Aortic smooth muscle cell (primary cell): ENCODE results near the gene PRPH. TPM values are rescaled to one million over a fixed set of nuclear protein-coding genes. Genes with fewer than 3 reads are reported as not detected.

ENCODE experiments used
- total RNA-seq: library from RNA; depleted of rRNA; stranded (reverse); fragments of >200 nt; gene quantifications from 2 replicates; pipeline ENCODE4 v1.2.3, GENCODE V29; 2014

The PRPH gene
- total RNA-seq: 0.92 and 1.4 TPM in 2 replicates

GRCh38 chr12:49295082-49295936, at the start of gene PRPH:
Gene PRPH (plus strand): TSS chr12:49295147. CDS start chr12:49295201, 54 bp downstream.

GRCh38 chr12:49264873-49265792, 29.8 kb upstream of the PRPH start, which contains the start of gene TUBA1C:
Gene TUBA1C (plus strand): TSS chr12:49265082. CDS start chr12:49265182, 100 bp downstream.

GRCh38 chr12:49322708-49323523, 28.0 kb downstream of the PRPH start, which contains the start of gene TROAP:
Gene TROAP (plus strand): TSS chr12:49323255. CDS start chr12:49323609, 354 bp downstream.

GRCh38 chr12:49336645-49337584, 42.0 kb downstream of the PRPH start, which contains the start of gene C1QL4:
Gene C1QL4 (minus strand): TSS chr12:49337188. CDS start chr12:49336477, 711 bp downstream.

GRCh38 chr12:49346659-49347310, 51.8 kb downstream of the PRPH start, which contains the start of gene DNAJC22:
Gene DNAJC22 (plus strand): TSS chr12:49346888. CDS start chr12:49348873, 1,985 bp downstream.

Other genes with a start within 250 kb of the PRPH start
- 23.5 and 31.5 TPM in 2 replicates for gene KMT2D, start 234.4 kb upstream of the PRPH start, total RNA-seq
- 0.19 and 0.40 TPM in 2 replicates for gene RHEBL1, start 225.2 kb upstream of the PRPH start, total RNA-seq
- under 0.01 and 0.06 TPM in 2 replicates for gene DHH, start 200.3 kb upstream of the PRPH start, total RNA-seq
- gene LMBR1L, start 184.3 kb upstream of the PRPH start, total RNA-seq: 33.5 and 34.1 TPM in 2 replicates
- 1,878 and 2,204 TPM in 2 replicates for gene TUBA1B, start 163.8 kb upstream of the PRPH start, total RNA-seq
- gene TUBA1A, start 106.1 kb upstream of the PRPH start, total RNA-seq: 652 and 678 TPM in 2 replicates
- gene TUBA1C, start 30.1 kb upstream of the PRPH start, total RNA-seq: 277 and 325 TPM in 2 replicates
- 9.5 and 10.6 TPM in 2 replicates for gene TROAP, start 28.1 kb downstream of the PRPH start, total RNA-seq
- 0.06 TPM in 1 of 2 replicates, not detected in the other for gene C1QL4, start 42.0 kb downstream of the PRPH start, total RNA-seq
- gene DNAJC22, start 51.7 kb downstream of the PRPH start, total RNA-seq: 4.9 and 5.4 TPM in 2 replicates
- 18.5 and 19.3 TPM in 2 replicates for gene SPATS2, start 72.3 kb downstream of the PRPH start, total RNA-seq
- gene KCNH3, start 243.9 kb downstream of the PRPH start, total RNA-seq: under 0.01 and 0.06 TPM in 2 replicates